A673 (cell line): Measurements from ENCODE around the gene ZNF335. TPM values are rescaled to one million over a fixed set of nuclear protein-coding genes. Genes with fewer than 3 reads are reported as not detected.

ENCODE experiments used
- BruUV-seq: library from RNA; stranded (reverse); fragments of 400-500 nt; replicated peaks from 2 replicates; lab custom pipeline; 2021; lab: Mats Ljungman, UMichigan
- CTCF ChIA-PET: fragments of 300-600 bp; sonication (Branson Sonifier 250); formaldehyde crosslinking; loops from one replicate; lab custom pipeline; 2022; ENCODE audit warnings: antibody characterized with exemption; lab: Charles Lee
- POLR2A ChIA-PET: fragments of 300-600 bp; sonication (Branson Sonifier 250); formaldehyde crosslinking; loops from one replicate; lab custom pipeline; 2022; ENCODE audit warnings: antibody characterized with exemption; ENCODE audit not compliant: low non-redundant PET; lab: Charles Lee
- DNase-seq: peaks from one replicate; pipeline ENCODE4 v3.0.0-alpha.2; 2015; ENCODE audit warnings: low spot score
- H3K27ac ChIP-seq: fragments of 200-600 bp; sonication (generic); 2 replicates; pipeline ENCODE4 v1.5.1; 2016; ENCODE audit warnings: mixed run types, low read depth, mild to moderate bottlenecking, mixed read lengths, antibody characterized with exemption, low read length; ENCODE audit not compliant: poor library complexity, severe bottlenecking
- H3K27me3 ChIP-seq: fragments of 200-600 bp; sonication (generic); replicated peaks from 2 replicates; pipeline ENCODE4 v1.6.1; 2017; ENCODE audit warnings: mixed run types, low read depth, mild to moderate bottlenecking, mixed read lengths, antibody characterized with exemption, low read length; ENCODE audit not compliant: insufficient read depth, poor library complexity
- H3K36me3 ChIP-seq: fragments of 200-600 bp; sonication (generic); 2 replicates; pipeline ENCODE4 v1.6.1; 2016; ENCODE audit warnings: mixed run types, mild to moderate bottlenecking, mixed read lengths, antibody characterized with exemption, low read length; ENCODE audit not compliant: insufficient read depth, poor library complexity, severe bottlenecking
- H3K4me1 ChIP-seq: fragments of 200-600 bp; sonication (generic); 2 replicates; pipeline ENCODE4 v1.6.1; 2017; ENCODE audit warnings: mixed run types, mild to moderate bottlenecking, mixed read lengths, antibody characterized with exemption, low read length; ENCODE audit not compliant: insufficient read depth, poor library complexity, severe bottlenecking
- H3K4me3 ChIP-seq: fragments of 200-600 bp; sonication (generic); 2 replicates; pipeline ENCODE4 v1.5.1; 2016; ENCODE audit warnings: low read depth, mixed run types, mild to moderate bottlenecking, mixed read lengths, low read length; ENCODE audit not compliant: poor library complexity, severe bottlenecking
- H3K9me3 ChIP-seq: fragments of 200-600 bp; sonication (generic); 2 replicates; pipeline ENCODE4 v1.6.1; 2016; ENCODE audit warnings: mixed run types, low read depth, mild to moderate bottlenecking, mixed read lengths, antibody characterized with exemption, low read length; ENCODE audit not compliant: poor library complexity, severe bottlenecking
- CTCF ChIP-seq: fragments of 300-800, 200-600 bp; sonication (generic); conservative IDR thresholded peaks from 2 replicates; pipeline ENCODE4 v1.5.1; 2017; ENCODE audit warnings: low read depth, mild to moderate bottlenecking, antibody characterized with exemption, low read length, moderate library complexity, mixed read lengths
- EZH2 ChIP-seq: fragments of 200-600 bp; sonication (generic); IDR thresholded peaks from 2 replicates; pipeline ENCODE4 v1.6.1; 2017; ENCODE audit warnings: borderline replicate concordance, low read depth, mild to moderate bottlenecking, mixed read lengths, antibody characterized with exemption, low read length; ENCODE audit not compliant: poor library complexity, severe bottlenecking
- intact Hi-C: fragments of 100-400 bp; cut with micrococcal nuclease; formaldehyde crosslinking; loops from one replicate; pipeline ENCODE4 v1.10.0; 2022; ENCODE audit not compliant: unreplicated experiment
- total RNA-seq: library from RNA; stranded (reverse); gene quantifications from 2 replicates; pipeline ENCODE4 v1.2.3, GENCODE V29; 2021

ZNF335 gene
- total RNA-seq, 1 experiment from 2014 or later, result 31.9 TPM

GRCh38 chr20:45927071-45927878, 44.7 kb downstream of the ZNF335 start:
- POLR2A ChIA-PET, result interaction anchor here (0.6 kb wide), 1 partner anchor 34 kb away, joined by 15 read pairs; no protein-coding TSS in a partner anchor

GRCh38 chr20:45926731-45927070, 45.3 kb downstream of the ZNF335 start:
- CTCF ChIA-PET, result no interaction called here
- no peak for DNase-seq
- POLR2A ChIA-PET, result interaction anchor here (0.6 kb wide), 1 partner anchor 34 kb away, joined by 15 read pairs; no protein-coding TSS in a partner anchor
- Histone ChIP-seq H3K4me3 (no peak overlapping the region), H3K27ac (no peak overlapping the region), H3K4me1 (no peaks in the 10 kb centered on the region), H3K36me3 (no peaks in the 10 kb centered on the region), H3K9me3 (no peaks in the 10 kb centered on the region), H3K27me3 (no peaks in the 10 kb centered on the region)
- TF ChIP-seq CTCF (no peak), EZH2 (no peak)
- no TSS peak for BruUV-seq
- intact Hi-C loops, result no loop called here

More at GRCh38 chr20:45927071-45927878, 44.7 kb downstream of the ZNF335 start:
- H3K4me1 ChIP-seq, result no peaks in the 10 kb centered on the region
- no peaks in the 10 kb centered on the region for H3K9me3 ChIP-seq
- H3K4me3 ChIP-seq, result no peak overlapping the region
- intact Hi-C loops, result no loop called here
- CTCF ChIA-PET, result no interaction called here
- no peak for DNase-seq
- no peak overlapping the region for H3K27ac ChIP-seq
- H3K27me3 ChIP-seq, result no peaks in the 10 kb centered on the region
- no peak for TF ChIP-seq EZH2
- TF ChIP-seq CTCF, result no peak
- no peaks in the 10 kb centered on the region for H3K36me3 ChIP-seq
- no TSS peak for BruUV-seq

GRCh38 chr20:45925821-45926506, 46.0 kb downstream of the ZNF335 start:
- BruUV-seq, result no TSS peak
- DNase-seq, result no peak
- CTCF ChIA-PET, result no interaction called here
- peak overlapping the region; percentile 16 for H3K27ac ChIP-seq
- no peak overlapping the region for H3K4me3 ChIP-seq
- no peaks in the 10 kb centered on the region for H3K9me3 ChIP-seq
- no peaks in the 10 kb centered on the region for H3K36me3 ChIP-seq
- intact Hi-C loops, result no loop called here
- H3K27me3 ChIP-seq, result no peaks in the 10 kb centered on the region
- H3K4me1 ChIP-seq, result no peaks in the 10 kb centered on the region
- TF ChIP-seq CTCF (no peak), EZH2 (no peak)
- POLR2A ChIA-PET, result no interaction called here
